ENCODE measurements around the gene GRIFIN.

GRIFIN gene

GRCh38 chr7:2514473-2515423 lies 38.5 kb upstream of the GRIFIN start:
- Mint-ChIP-seq H3K27ac (no peak overlapping the region), H3K27me3 (ENCODE audit: low read depth) (peaks cover 7% of the 10 kb centered on the region), H3K36me3 (ENCODE audit: low read depth) (no peaks in the 10 kb centered on the region), H3K9me3 (no peaks in the 10 kb centered on the region), H3K4me1 (peaks cover 39% of the 10 kb centered on the region), H3K4me3 (no peak overlapping the region)
- no peak for TF ChIP-seq CTCF (IDR thresholded peaks at IDR 0.05; ENCODE audit: unreplicated experiment in 3 of 3)

GRCh38 chr7:2513702-2514101 lies 37.5 kb upstream of the GRIFIN start:
- TF ChIP-seq CTCF (IDR thresholded peaks at IDR 0.05; ENCODE audit: unreplicated experiment in 3 of 3) = no peak
- Mint-ChIP-seq H3K36me3 (ENCODE audit: low read depth) (no peaks in the 10 kb centered on the region), H3K27ac (no peak overlapping the region), H3K9me3 (no peaks in the 10 kb centered on the region), H3K27me3 (ENCODE audit: low read depth) (peaks cover 7% of the 10 kb centered on the region), H3K4me3 (no peak overlapping the region), H3K4me1 (peaks cover 46% of the 10 kb centered on the region)

GRCh38 chr7:2512713-2513112 lies 36.5 kb upstream of the GRIFIN start:
- no peak for TF ChIP-seq CTCF (IDR thresholded peaks at IDR 0.05; ENCODE audit: unreplicated experiment in 3 of 3)

GRCh38 chr7:2512179-2512661 lies 36.0 kb upstream of the GRIFIN start:
- Mint-ChIP-seq H3K4me3 (no peak overlapping the region), H3K27me3 (ENCODE audit: low read depth) (no peaks in the 10 kb centered on the region), H3K27ac (peak overlapping the region; percentile 77 to 88 (median 83)), H3K9me3 (no peaks in the 10 kb centered on the region), H3K4me1 (peaks cover 38% of the 10 kb centered on the region), H3K36me3 (ENCODE audit: low read depth) (no peaks in the 10 kb centered on the region)
- TF ChIP-seq CTCF (IDR thresholded peaks at IDR 0.05; ENCODE audit: unreplicated experiment in 3 of 3) = no peak

More at GRCh38 chr7:2512713-2513112, 36.5 kb upstream of the GRIFIN start:
- H3K27me3 Mint-ChIP-seq (ENCODE audit: low read depth) = peaks cover 3% of the 10 kb centered on the region
- no peaks in the 10 kb centered on the region for H3K9me3 Mint-ChIP-seq
- no peaks in the 10 kb centered on the region for H3K36me3 Mint-ChIP-seq (ENCODE audit: low read depth)
- no peak overlapping the region for H3K4me3 Mint-ChIP-seq
- H3K27ac Mint-ChIP-seq = peak overlapping the region; percentile 77 to 88 (median 83)
- H3K4me1 Mint-ChIP-seq = peaks cover 43% of the 10 kb centered on the region

GRCh38 chr7:2511769-2512168 lies 35.6 kb upstream of the GRIFIN start:
- Mint-ChIP-seq H3K9me3 (no peaks in the 10 kb centered on the region), H3K27ac (peak overlapping the region in 1 of 3 experiments; percentile 83), H3K36me3 (ENCODE audit: low read depth) (no peaks in the 10 kb centered on the region), H3K4me3 (no peak overlapping the region), H3K27me3 (ENCODE audit: low read depth) (no peaks in the 10 kb centered on the region), H3K4me1 (peaks cover 34% of the 10 kb centered on the region)
- TF ChIP-seq CTCF (IDR thresholded peaks at IDR 0.05; ENCODE audit: unreplicated experiment in 3 of 3) = no peak
